GM21526 (cell line): ENCODE measurements around the gene LRMDA.

Experiments used
- ATAC-seq: cut with Tn5 transposase; IDR thresholded peaks from one replicate; pipeline ENCODE4 v1.9.1; 2021; ENCODE audit warnings: moderate library complexity; ENCODE audit not compliant: unreplicated experiment, low FRiP score

The LRMDA gene

GRCh38 chr10:75470901-75471300 lies 39.5 kb downstream of the LRMDA start:
- no peak for ATAC-seq

DNA sequence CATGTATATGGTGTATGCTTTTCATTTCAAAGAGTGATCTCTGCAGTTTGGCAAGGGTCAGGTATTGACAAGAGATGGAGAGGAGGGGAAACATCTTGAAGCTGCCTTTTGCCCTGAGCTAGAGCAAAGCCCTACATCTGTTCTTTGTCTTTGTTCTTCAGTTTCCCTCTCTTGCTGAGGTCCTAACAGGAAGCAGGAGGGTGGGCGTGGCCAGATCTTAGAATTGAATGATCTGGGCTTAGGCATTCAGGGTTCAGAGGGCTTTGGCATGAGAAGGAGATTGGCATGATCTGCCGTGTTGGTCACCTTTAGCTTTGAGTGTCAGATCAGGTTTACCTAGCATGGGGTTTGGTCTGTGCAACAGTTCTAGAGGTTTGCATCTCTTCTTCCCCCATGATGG lies 41.3 kb downstream of the LRMDA start:
- no peak for ATAC-seq

DNA sequence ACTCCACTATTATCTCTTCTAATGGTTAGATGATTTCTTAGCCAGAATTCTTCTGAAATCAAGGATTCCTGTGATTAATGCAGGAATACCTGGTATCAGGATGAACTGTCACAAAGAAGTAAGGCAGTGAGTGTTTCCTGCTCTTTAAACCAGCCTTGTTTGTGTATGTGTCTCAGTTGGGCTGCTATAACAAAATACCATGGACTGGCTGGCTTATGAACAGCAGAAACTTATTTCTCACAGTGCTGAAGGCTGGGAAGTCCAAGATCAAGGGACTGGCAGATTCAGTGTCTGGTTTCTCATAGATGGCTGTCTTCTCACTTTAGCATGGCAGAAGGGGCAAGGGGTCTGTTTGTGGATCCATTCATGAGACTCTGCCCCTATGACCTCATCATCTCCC lies 42.7 kb downstream of the LRMDA start:
- no peak for ATAC-seq

- ATAC-seq, result no peak
These were observed 44.2 kb downstream of the LRMDA start for GRCh38 chr10:75475460-75476182.

DNA sequence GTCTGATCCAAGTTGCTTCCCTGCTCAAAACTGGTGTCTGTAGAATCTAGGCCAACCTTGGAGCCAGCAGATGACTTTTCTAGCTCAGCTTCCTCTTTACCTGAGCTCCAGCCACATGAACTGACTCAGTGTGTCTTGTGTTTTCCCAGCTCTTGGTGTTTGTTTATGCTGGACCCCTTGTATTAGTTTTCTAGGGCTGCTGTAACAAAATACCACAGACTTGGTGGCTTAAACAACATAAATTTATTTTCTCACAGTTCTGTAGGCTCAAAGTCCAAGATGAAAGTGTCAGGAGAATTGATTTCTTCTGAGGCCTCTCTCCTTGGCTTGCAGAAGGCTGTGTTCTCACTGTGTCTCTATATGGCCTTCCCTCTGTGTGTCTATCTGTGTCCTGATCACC lies 45.1 kb downstream of the LRMDA start:
- ATAC-seq, result no peak

DNA sequence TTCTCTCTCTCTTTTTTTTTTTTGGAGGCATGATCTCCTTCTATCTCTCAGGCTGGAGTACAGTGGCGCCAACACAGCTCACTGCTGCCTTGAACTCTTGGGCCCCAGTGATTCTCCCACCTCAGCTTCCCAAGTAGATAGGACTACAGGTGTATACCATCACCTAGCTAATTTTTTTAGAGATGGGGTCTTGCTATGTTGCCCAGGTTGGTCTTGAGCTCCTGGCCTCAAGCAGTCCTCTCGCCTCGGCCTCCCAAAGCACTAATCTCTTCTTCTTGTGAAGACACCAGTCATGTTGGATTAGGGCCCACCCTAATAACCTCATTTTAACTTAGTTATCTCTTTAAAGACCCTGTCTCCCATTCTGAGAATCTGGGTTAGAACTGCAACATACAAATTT lies 45.6 kb downstream of the LRMDA start:
- no peak for ATAC-seq

GRCh38 chr10:75477680-75478079 lies 46.3 kb downstream of the LRMDA start:
- ATAC-seq, result no peak

DNA sequence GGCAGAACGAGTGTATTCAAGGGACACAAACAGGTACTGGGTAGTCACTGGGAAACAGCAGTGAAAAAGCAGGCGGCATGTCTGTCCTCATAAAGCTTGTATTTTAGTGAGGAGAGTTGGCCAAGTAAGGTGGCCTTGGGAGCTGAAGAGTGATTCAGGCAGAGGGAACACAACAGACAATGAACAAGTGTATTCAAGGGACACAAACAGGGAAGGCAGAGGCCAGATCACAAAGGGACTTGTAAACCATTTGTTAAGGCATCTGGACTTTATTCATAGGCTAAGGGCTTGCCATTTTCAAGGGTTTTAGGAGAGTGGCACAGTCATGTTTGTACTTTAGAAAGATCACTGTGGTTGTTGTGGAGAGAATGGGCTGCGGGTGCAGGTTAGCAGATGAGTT lies 49.0 kb downstream of the LRMDA start:
- no peak for ATAC-seq

- no peak for ATAC-seq
These were observed 51.8 kb downstream of the LRMDA start for GRCh38 chr10:75483188-75483587.

- no peak for ATAC-seq
These were observed 53.3 kb downstream of the LRMDA start for GRCh38 chr10:75484717-75485116.

GRCh38 chr10:75486591-75486990 lies 55.2 kb downstream of the LRMDA start:
- ATAC-seq, result no peak

GRCh38 chr10:75487087-75487754 lies 55.8 kb downstream of the LRMDA start:
- ATAC-seq, result no peak

GRCh38 chr10:75487755-75488125 lies 56.3 kb downstream of the LRMDA start:
- ATAC-seq, result no peak

GRCh38 chr10:75492173-75492925 lies 60.9 kb downstream of the LRMDA start:
- no peak for ATAC-seq

DNA sequence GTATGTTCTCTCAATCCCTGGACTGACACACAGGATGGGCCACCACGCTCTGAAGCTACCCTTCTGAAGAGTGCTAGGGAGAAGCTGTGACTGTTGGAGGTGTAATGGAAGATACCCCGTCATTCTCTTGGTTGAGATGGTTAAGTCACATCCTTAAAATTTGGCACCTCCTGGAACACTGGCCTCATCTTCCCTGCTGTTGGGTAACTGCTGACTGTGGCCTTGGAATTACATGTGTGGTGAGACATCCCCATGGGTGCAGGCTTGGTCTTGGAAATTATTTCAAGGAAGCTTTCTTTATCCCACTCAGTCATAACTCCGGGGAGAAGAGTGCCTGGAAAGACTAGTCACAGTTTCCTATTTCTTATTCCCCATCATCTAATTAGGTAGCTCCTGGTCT lies 62.0 kb downstream of the LRMDA start:
- no peak for ATAC-seq

- ATAC-seq, result no peak
These were observed 64.2 kb downstream of the LRMDA start for GRCh38 chr10:75495434-75496190.

DNA sequence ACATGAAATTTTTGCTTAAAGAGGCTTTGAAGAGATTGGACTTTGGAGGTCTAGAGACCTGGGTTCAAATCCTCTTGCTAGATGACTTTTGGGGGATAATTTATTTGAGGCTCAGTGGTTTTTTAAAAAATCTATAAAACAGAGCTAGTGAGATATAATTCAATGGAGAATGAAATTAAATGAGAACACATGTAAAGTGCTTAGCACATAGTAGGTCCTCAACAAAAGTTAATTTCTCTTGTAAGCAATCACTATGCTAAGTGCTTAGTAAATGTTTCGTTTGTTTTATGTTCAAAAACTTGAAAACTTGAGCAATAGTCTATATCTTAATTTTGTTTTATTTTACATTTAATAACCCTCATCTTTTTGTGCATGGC lies 64.8 kb downstream of the LRMDA start:
- no peak for ATAC-seq

DNA sequence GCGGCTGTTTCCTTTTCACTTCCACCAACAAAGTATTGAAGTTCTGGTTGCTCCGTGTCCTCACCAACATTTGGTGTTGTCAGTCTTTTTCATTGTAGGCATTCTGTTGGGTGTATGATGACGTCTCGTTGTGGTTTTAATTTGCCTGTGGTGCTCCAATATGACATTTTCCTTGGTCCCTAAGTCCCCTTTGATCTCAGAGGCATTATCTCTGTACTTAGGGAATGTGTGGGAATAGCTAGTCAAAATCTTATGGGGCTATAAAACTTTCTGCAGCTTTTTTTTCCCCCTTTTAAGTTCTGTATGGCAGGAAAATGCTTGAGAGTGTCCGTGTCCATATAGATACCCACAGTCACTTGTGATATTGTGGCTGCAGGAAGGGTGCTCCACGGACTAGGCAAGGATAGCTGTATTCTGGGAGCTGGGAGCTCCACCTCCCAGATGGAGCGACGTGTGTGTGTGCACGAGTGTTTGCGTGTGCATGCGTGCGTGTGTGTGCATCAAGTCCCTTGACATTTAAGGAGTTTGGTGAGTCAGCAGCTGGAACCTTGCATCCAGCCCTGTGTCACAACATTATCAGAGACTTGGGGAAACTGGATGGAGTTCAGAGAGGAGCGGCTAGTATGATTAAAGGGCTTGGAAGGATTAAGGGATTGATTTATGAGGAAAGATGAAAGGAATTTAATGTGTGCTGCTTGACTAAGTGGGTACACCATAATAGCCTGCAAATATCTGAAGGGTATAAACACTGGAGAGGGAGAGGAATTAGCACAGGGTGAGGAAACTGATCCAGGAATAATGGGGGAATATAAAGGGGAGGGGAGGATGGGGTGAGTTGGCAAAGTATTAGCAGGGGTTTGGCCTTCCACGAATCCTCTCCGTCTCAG lies 66.8 kb downstream of the LRMDA start:
- no peak for ATAC-seq

DNA sequence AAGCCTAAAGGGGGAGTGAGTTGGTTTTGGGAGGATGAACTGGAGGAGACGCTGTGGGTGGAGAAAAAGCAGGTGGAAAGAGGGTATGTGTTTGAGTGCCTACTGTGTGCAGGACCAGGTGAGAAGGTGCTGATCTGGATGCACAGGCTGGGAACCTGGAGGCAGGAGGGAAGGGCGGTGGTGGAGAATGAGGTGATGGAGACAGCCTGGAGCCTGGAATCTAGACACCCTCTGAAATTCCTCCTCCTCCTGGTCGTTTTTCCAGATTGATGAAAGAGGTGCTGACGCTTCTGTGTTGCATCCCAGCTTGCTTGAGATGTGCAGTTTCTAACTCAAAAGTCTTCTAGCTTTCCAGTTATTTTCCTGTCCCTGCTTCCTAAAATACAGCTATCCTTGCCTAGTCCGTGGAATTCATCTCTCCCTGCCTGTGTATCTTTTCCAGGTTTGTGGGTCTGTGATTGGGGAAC lies 67.5 kb downstream of the LRMDA start:
- no peak for ATAC-seq

GRCh38 chr10:75499556-75500160 lies 68.2 kb downstream of the LRMDA start:
- no peak for ATAC-seq
